HS-27A (cell line): ENCODE results near the gene IAPP.
"Not testable (repeated sequence)": the region's sequence is repeated elsewhere in the genome, so short reads cannot be mapped to it uniquely, and the experiment has no call there.

Source experiments
- DNase-seq: peaks from one replicate; pipeline ENCODE4 v3.0.0-alpha.2; 2012; ENCODE audit warnings: low read depth, missing footprints

Gene IAPP

GRCh38 chr12:21372602-21373001 lies at the start of gene IAPP:
Gene IAPP, plus strand, starts transcription at chr12:21372902. Its CDS starts 450 bp downstream, at chr12:21373352.
- DNase-seq = no peak

GRCh38 chr12:21323736-21324135 lies 49.0 kb upstream of the IAPP start:
- no peak for DNase-seq

- no peak for DNase-seq
These were observed 48.2 kb upstream of the IAPP start for GRCh38 chr12:21324551-21324950.

GRCh38 chr12:21328578-21328977 lies 44.1 kb upstream of the IAPP start:
- no peak for DNase-seq

GRCh38 chr12:21330682-21331253 lies 41.9 kb upstream of the IAPP start:
- peak; percentile 8 for DNase-seq

- no peak for DNase-seq
These were observed 37.9 kb upstream of the IAPP start, which contains the start of gene SLCO1A2 for GRCh38 chr12:21334771-21335325. Gene SLCO1A2, minus strand, starts transcription at chr12:21334917. Its CDS starts 270 bp downstream, at chr12:21334647.

- DNase-seq = no peak
These were observed 36.0 kb upstream of the IAPP start for GRCh38 chr12:21336656-21337055.

GRCh38 chr12:21337453-21337852 lies 35.2 kb upstream of the IAPP start:
- DNase-seq = no peak

GRCh38 chr12:21337959-21338744 lies 34.5 kb upstream of the IAPP start:
- no peak for DNase-seq

- no peak for DNase-seq
These were observed 32.8 kb upstream of the IAPP start for GRCh38 chr12:21339921-21340320.

- DNase-seq = no peak
These were observed 32.3 kb upstream of the IAPP start for GRCh38 chr12:21340403-21340802.

GRCh38 chr12:21341769-21342168 lies 30.9 kb upstream of the IAPP start:
- no peak for DNase-seq

- no peak for DNase-seq
These were observed 29.1 kb upstream of the IAPP start for GRCh38 chr12:21343636-21344035.

GRCh38 chr12:21346542-21347205 lies 26.0 kb upstream of the IAPP start:
- DNase-seq = no peak

- DNase-seq = no peak
These were observed 21.7 kb upstream of the IAPP start for GRCh38 chr12:21350975-21351374.

- no peak for DNase-seq
These were observed 19.2 kb upstream of the IAPP start for GRCh38 chr12:21353487-21353886.

- DNase-seq = no peak
These were observed 18.8 kb upstream of the IAPP start for GRCh38 chr12:21353948-21354347.

GRCh38 chr12:21354641-21355040 lies 18.1 kb upstream of the IAPP start:
- DNase-seq = no peak

- not testable (repeated sequence) for DNase-seq
These were observed 12.1 kb upstream of the IAPP start for GRCh38 chr12:21360632-21361031.

- no peak for DNase-seq
These were observed 3.3 kb upstream of the IAPP start for GRCh38 chr12:21369141-21369980.

- DNase-seq = no peak
These were observed 1.8 kb upstream of the IAPP start for GRCh38 chr12:21370845-21371449.
